SIG-M5 treated with dmso at 0.1 percent for 504 hours (cell line): ENCODE data around the gene ACTA2.

Experiments used
- DNase-seq: peaks from one replicate; lab custom pipeline; 2025; ENCODE audit not compliant: unreplicated experiment; lab: John Stamatoyannopoulos, UW

The ACTA2 gene

GRCh38 chr10:88920986-88921593 is 31.5 kb downstream of the ACTA2 start:
- no peak for DNase-seq

DNA sequence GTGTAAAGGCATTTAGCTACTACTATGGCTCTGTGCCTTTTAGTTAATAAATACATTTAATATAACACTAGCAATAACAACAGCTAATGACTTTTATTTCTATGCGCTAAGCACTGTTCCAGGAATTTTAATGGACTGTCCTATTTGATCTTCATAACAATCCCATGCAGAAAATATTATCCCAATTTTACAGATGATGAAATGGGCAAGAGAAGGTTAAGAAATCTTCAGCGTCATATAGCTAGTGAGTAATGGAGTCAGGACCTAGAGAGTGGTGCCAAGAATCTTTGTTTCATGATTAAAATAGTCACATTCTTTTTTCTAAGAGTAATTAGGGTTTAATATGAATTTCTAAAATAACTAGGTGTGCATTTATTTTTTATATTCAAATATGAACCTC is 32.4 kb downstream of the ACTA2 start:
- DNase-seq: no peak

DNA sequence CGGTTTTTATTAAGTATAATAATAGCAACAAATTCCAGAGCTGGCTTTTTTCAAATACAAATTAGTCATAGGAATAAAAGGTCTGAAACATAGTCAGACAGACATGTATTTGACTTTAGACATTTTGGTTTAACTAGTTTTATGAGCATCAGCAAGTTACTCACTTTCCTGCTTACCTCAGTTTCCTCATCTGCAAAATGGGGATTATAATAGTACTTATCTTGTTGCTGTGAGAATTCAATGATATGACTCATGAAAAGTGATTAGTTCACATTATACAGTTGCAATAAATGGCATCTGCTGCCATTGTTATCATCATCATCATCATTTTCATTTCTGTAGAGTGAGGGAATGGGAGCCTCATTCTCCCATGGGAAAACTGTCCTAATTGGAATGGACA is 33.5 kb downstream of the ACTA2 start:
- DNase-seq: no peak

DNA sequence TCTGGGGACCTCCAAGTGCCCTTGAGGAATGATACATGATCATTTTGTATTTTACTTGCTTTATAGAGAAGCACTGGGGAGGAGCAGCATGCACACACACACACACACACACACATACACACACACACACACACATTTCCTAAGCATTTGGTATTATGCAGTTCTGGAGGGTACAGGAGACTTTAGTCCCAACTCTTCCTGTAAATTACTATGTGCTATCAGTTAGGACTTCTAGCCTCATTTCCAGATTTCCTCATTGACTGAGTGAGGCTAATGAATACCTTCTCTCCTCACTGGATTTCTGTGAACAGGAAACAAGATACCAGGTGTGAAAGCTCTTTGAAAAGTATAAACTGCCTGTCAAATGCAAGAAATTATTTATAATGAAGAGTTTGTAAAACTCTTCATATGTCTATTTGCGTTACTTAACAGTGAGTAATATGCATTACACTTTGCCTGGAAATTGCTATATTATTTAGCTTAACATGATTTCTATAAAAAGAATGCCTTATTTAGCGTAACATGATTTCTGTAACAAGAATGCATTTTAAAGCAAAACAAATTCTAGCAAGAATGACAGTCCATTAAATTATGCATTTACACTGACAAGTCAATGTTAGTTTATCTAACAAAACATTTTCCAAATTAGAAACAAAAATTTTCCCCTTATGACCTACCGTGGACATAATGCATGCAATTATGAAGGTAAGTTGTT is 34.2 kb downstream of the ACTA2 start:
- DNase-seq: no peak

DNA sequence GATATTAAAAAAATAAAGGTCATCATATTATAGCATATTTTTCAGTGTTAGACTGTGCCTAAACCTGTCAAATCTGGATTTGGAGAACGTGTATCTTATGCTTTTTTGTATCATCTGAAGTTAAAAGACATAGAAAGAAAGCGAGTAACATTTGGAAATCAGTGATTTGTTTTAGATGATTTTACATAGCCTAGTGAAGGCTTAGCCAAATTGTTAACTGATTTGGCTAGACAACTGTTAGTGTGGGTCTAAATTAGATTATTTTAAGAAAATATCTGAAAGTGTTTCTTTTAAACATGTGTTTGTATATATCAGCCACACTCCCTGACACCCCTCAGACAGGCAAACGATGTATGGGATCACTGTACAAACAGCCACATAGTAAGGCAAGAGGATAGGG is 35.6 kb downstream of the ACTA2 start:
- no peak for DNase-seq

GRCh38 chr10:88916231-88916630 is 36.3 kb downstream of the ACTA2 start:
- no peak for DNase-seq

GRCh38 chr10:88915781-88916180 is 36.8 kb downstream of the ACTA2 start:
- DNase-seq: no peak

- DNase-seq: no peak
These were observed 38.8 kb downstream of the ACTA2 start for GRCh38 chr10:88913788-88914187.

GRCh38 chr10:88913127-88913526 is 39.4 kb downstream of the ACTA2 start:
- no peak for DNase-seq

DNA sequence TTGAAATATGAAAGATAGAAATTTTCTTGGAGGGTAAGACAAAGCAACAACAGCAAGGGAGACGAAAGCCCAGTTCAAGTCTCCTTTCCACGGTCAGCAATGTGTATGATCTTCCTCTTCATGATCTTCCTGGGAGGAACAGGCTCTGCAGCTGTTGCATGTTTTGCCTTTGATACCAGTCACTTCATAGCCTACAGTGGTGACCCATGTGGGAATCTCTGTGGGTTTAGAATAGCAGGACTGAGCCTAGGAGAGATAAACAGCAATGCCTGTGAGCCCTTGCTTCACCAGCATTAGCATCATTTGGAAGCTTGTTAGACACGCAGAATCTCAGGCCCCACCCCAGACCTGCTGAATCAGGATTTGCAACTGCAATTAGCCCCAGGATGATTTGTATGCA is 40.7 kb downstream of the ACTA2 start:
- DNase-seq: no peak

DNA sequence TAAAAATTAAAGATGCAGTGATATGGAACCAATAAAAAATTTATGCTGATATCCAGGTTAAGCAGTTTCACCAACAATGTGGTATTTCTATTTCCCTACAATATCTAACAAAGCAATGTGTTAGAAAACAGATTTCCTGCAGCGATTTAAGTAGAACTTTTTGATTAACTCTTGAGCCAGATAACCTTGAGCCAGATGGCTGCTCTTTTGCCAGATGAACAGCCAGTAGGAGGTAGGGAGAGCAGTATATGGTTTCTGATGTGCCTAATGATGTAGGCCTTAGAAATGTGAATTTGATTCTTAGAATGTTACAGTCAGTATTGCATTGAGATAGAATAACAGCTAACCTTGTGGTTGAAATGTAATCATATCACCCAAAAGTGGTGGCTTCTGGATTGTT is 41.5 kb downstream of the ACTA2 start:
- no peak for DNase-seq

DNA sequence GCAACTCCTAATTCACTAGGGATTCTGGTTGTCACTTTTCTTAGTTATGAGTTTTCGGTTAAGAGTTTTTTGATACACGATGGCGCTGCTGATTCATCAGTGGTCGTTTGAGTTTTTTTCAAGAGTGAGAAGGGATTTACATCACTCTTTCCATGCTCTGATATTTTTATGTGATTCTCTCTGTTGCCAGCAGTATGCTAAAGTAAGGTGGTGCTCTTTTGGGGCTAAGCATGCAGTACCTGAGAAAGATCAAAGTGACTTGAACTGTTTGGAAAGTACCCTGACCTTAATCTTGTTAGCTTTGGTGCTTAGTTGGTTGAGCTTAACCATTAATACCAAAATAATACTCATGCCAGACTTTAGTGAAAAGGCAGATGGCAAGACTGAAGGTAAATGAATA is 44.4 kb downstream of the ACTA2 start:
- DNase-seq: no peak

DNA sequence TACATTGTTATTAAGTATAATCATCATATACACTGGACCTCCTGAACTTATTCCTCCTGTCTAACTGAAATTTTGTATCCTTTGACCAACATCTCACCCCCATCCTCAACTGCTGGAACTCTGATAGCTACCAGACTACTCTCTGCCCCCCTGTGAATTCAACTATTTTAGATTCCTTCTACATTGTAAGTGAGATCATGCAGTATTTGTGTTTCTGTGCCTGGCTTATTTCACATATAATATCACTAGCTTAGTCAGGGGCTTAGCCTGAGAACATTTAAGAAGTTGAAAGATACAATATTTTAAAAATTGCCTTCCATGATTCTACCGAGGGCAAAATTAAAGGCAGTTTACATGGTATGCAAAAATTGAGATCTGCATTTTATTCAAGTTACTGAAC is 45.7 kb downstream of the ACTA2 start:
- DNase-seq: no peak

DNA sequence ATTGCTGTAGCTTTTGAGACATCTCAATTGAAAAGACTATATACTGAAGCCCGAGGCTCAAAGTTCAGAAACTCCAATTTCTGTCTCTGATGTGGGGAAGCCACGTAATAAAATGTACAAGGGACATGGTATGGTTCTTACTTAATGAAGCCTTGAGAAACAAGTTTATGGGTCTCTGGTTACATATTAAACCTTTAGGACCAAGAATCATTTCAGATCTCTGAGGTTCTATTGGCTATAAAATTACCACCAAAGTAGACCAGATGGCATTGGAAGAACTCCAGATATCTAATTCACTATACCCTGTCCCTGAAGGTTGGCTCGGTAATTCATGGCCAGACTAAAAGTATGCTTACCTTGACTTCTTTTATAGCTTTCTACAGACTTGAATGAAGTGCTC is 48.9 kb downstream of the ACTA2 start:
- DNase-seq: no peak

DNA sequence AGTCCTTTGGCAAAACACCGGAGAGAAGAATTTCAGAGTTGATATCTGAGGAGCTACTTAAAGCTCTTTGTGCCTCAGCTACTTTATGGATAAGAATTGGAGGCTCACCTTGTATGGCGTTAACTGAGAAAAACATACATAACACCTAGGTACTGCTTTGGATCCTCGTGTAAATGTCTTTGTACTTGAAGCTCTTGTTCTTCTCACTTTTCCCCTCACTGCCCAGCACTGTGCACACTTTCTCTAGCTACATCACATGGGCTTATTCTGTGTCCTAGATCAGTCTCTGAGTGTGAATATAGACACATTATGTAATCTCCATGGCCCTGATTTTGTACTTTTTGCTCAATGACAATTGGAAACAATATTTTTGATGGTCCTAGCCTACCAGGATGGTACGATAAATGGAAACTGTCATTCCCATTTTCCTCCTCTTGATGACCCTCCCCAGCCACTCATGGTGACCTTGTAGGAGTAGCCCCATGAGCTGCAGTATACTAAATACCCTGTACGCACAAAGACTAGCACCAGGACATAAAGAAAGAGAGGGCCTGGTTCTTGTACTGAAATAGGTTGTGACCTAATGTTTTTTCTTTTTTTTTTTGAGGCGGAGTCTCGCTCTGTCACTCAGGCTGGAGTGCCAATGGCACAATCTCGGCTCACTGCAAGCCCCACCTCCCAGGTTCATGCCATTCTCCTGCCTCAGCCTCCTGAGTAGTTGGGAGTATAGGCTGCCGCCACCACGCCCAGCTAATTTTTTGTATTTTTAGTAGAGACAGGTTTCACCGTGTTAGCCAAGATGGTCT is 50.4 kb downstream of the ACTA2 start:
- DNase-seq: no peak

- DNase-seq: peak; percentile 89
These were observed 51.2 kb downstream of the ACTA2 start for GRCh38 chr10:88901206-88901983.

DNA sequence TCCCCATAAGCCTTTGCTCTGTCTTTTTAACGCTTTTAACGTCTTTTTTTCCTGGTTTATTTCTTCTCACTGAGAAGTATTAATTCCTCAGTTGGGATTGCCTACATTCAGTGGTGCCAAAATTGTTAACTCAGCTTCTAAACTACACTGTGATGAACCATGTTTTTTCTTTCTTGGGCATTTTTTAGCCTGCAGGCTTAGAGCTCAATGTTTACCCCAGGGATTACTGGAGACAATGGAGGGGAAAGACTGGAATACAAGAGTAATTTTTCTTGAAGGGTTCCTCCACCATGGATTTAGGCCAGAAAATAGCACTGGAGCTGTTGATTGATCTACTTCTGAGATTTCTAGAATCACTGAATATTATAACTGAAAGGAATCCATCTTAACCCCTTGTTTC is 52.7 kb downstream of the ACTA2 start:
- no peak for DNase-seq

- no peak for DNase-seq
These were observed 53.8 kb downstream of the ACTA2 start for GRCh38 chr10:88898727-88899126.

DNA sequence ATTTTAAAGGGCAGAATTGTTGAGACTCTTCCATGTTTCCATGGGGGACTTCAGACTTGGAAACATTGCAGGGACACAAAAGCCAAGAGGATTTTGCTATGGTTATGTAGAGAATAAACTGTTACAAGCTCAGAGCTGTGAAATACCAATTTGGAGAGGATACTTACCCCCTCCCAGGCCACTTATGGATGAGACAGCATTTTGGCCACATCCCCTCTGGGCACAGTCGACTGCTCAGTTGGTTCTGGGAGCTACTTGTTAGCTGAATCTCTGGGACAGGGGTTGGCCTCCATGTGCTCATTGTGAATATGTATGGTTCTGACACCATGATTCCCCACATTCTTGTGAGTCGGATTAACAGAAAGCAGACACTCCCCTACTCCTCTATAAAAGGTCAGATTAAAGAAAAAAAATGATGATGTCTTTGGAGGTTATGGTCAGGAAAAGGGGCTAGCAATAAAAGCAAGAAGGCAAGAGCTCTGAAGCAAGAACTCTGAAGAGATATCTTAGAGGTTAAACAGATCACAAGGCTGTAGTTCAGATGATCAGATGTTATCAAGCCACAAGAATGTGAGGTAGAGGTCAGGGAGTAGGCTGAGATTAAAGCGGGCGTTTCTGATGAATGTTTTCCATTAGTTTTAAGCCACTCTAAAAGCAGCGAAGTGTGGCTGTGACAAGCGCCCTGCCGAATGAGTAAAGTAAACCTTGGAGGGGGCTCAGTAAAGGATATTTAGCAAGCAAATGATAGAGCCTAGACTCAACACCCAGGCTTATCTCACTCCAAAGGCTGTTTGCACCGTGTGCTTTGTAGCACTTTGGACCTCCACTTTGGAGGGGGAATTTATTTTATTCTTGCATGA is 55.3 kb downstream of the ACTA2 start:
- DNase-seq: no peak

GRCh38 chr10:88896372-88896993 is 56.1 kb downstream of the ACTA2 start:
- DNase-seq: no peak
